DND-41 (cell line): ENCODE data around the gene SRMS.

ENCODE experiments used
- EZH2 ChIP-seq: IDR thresholded peaks from 3 replicates; pipeline ENCODE4 v1.6.1; 2012; ENCODE audit warnings: borderline replicate concordance, low read depth, mild to moderate bottlenecking, moderate library complexity, low read length, inconsistent platforms; ENCODE audit not compliant: severe bottlenecking
- TF ChIP-seq, protein P1 (sequence below): IDR thresholded peaks from 2 replicates; pipeline ENCODE4 v1.5.1; 2012; ENCODE audit warnings: borderline replicate concordance, low read length, moderate library complexity, mild to moderate bottlenecking; ENCODE audit not compliant: poor library complexity, severe bottlenecking; ENCODE audit errors: extremely low read depth

DNA sequence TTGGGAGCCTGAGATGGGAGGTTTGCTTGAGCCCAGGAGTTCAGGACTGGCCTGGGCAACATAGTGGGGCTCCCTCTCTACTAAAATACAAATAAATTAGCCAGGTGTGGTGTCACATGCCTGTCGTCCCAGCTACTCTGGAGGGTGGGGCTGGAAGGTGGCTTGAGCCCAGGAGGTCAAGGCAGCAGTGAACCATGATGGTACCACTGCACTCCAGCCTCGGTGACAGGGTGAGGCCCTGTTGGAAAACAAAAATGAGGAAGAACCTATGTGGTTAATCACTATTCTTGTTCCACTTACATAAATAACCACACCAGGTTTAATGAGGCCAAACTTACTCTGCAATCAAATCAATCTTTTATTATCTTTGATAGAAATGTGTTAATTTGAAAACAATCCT is 21.6 kb downstream of the SRMS start:
- TF ChIP-seq, protein P1, sequence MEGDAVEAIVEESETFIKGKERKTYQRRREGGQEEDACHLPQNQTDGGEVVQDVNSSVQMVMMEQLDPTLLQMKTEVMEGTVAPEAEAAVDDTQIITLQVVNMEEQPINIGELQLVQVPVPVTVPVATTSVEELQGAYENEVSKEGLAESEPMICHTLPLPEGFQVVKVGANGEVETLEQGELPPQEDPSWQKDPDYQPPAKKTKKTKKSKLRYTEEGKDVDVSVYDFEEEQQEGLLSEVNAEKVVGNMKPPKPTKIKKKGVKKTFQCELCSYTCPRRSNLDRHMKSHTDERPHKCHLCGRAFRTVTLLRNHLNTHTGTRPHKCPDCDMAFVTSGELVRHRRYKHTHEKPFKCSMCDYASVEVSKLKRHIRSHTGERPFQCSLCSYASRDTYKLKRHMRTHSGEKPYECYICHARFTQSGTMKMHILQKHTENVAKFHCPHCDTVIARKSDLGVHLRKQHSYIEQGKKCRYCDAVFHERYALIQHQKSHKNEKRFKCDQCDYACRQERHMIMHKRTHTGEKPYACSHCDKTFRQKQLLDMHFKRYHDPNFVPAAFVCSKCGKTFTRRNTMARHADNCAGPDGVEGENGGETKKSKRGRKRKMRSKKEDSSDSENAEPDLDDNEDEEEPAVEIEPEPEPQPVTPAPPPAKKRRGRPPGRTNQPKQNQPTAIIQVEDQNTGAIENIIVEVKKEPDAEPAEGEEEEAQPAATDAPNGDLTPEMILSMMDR: no peak
- TF ChIP-seq EZH2: no peak
